Measurements from ENCODE around the gene LFNG. TPM values are rescaled to one million over a fixed set of nuclear protein-coding genes. Genes with fewer than 3 reads are reported as not detected.

The LFNG gene
- total RNA-seq, 5 donors from 2014 or later (not counting 1 experiment from before 2014, with no cell fraction given) = 110 to 198 (median 182) TPM

DNA sequence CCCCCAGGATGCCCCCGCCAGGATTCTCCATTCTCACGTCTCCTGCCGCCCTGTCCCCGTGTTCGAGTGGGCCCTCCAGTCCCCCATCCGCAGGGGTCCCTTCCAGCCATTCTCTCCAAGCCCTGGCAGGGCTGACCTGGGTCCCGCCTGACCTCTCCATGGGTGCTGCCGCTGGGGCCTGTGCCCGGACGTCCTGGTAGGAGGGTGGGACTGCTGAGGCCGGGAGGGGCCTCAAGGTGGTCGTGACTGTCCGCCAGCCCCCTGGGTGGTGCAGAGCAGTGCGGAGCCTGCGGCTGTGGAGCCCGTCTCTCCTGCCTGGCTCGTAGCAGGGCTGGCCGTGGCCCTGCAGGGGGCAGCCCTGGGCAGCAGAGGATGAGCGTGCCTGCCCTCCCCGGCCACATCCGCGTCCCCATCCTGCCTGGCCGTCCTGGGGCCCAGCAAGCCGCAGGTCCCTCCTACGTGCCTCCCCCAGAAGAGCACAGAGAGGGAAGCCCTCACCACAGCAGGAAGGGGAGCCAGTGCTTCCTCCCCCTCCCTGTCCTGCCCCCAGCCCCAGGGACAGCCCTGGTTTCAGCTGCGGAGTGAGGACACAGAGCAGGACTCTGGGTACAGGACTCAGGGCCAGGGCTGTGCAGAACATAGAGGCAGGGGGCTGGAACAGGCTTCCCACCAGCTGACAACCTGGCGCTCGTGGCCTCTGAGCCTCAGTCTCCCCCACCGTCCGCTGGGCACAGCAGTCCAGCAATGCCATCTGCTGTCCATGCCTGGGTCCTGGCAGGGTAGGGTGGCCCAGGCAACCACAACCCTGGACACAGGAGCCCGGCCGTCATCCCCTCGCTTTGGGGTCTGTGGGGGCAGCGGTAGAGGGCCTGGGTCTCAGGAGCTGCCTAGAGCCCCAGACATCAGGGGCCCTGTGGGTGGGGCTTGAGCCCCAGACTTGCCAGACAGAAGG is 41.9 kb upstream of the LFNG start:
- H3K4me3 Mint-ChIP-seq = no peak overlapping the region
- H3K36me3 ChIP-seq (ENCODE audit: control insufficient read depth in 2 of 2, extremely low read depth in 1 of 2, insufficient read depth in 1 of 2, low read length in 1 of 2) = peaks cover 0 to 3% of the 10 kb centered on the region in 2 donors
- no peaks in the 10 kb centered on the region for H3K27me3 Mint-ChIP-seq
- no peaks in the 10 kb centered on the region for H3K9me3 ChIP-seq
- CTCF ChIA-PET = no interaction called here
- no peaks in the 10 kb centered on the region for H3K36me3 Mint-ChIP-seq
- DNase-seq = peak in 33 of 35 experiments; percentile 25 to 76 (median 48)
- H3K9me3 Mint-ChIP-seq = no peaks in the 10 kb centered on the region
- WGBS (ENCODE audit: insufficient coverage) = 30% methylated on average over 33 of the region's 34 CpGs
- POLR2A ChIA-PET = no interaction called here
- peaks cover 2 to 19% of the 10 kb centered on the region in 2 experiments for H3K4me1 ChIP-seq (ENCODE audit: control insufficient read depth in 1 of 2, extremely low read depth in 1 of 2, insufficient read depth in 2 of 2, low read length in 2 of 2)
- no peak overlapping the region for H3K27ac ChIP-seq (ENCODE audit: low read length)
- H3K27me3 ChIP-seq (replicated peaks in 1 of 2; ENCODE audit: control insufficient read depth in 2 of 2, extremely low read depth in 1 of 2, insufficient read depth in 2 of 2, low read length in 1 of 2) = peaks cover 0 to 37% of the 10 kb centered on the region in 2 experiments
- no peak overlapping the region for H3K27ac Mint-ChIP-seq
- peak; percentile 92 to 96 (median 95) for ATAC-seq (replicated peaks in 1 of 4)
- peaks cover 0 to 11% (median 3%) of the 10 kb centered on the region in 3 donors for H3K4me1 Mint-ChIP-seq
- H3K4me3 ChIP-seq (ENCODE audit: control insufficient read depth in 1 of 2, extremely low read depth in 1 of 2, low read length in 1 of 2) = peak overlapping the region; percentile 14 to 17

DNA sequence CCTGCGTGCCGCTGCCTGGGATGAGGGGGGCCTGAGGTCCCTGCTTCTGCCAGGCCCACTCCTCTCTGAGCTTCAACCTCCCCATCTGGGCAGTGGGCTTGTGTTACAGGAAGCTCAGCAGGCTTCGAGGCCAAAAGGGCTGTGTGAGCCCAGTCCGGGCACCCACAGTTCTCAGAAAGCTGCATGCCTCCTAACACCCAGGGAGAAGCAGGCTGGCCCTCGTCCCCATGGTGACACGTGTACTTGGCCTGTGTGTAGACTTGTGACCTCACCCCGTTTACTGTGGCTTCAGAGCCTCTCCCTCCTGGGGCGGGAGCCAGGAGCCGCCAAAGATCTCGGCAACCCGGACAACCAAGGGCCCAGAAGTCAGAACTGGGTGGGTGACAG is 41.2 kb upstream of the LFNG start:
- 77% methylated on average over 9 of the region's 11 CpGs for WGBS (ENCODE audit: insufficient coverage)
- POLR2A ChIA-PET = no interaction called here
- ATAC-seq (replicated peaks in 1 of 4) = no peak
- peaks cover 0 to 11% (median 3%) of the 10 kb centered on the region in 3 donors for H3K4me1 Mint-ChIP-seq
- H3K9me3 ChIP-seq = no peaks in the 10 kb centered on the region
- no peak for DNase-seq
- H3K27ac Mint-ChIP-seq = no peak overlapping the region
- peaks cover 0 to 37% of the 10 kb centered on the region in 2 experiments for H3K27me3 ChIP-seq (replicated peaks in 1 of 2; ENCODE audit: control insufficient read depth in 2 of 2, extremely low read depth in 1 of 2, insufficient read depth in 2 of 2, low read length in 1 of 2)
- H3K4me1 ChIP-seq (ENCODE audit: control insufficient read depth in 1 of 2, extremely low read depth in 1 of 2, insufficient read depth in 2 of 2, low read length in 2 of 2) = peaks cover 2 to 19% of the 10 kb centered on the region in 2 experiments
- H3K4me3 ChIP-seq (ENCODE audit: control insufficient read depth in 1 of 2, extremely low read depth in 1 of 2, low read length in 1 of 2) = no peak overlapping the region
- no peaks in the 10 kb centered on the region for H3K9me3 Mint-ChIP-seq
- CTCF ChIA-PET = no interaction called here
- no peaks in the 10 kb centered on the region for H3K36me3 Mint-ChIP-seq
- H3K36me3 ChIP-seq (ENCODE audit: control insufficient read depth in 2 of 2, extremely low read depth in 1 of 2, insufficient read depth in 1 of 2, low read length in 1 of 2) = peaks cover 0 to 3% of the 10 kb centered on the region in 2 donors
- no peaks in the 10 kb centered on the region for H3K27me3 Mint-ChIP-seq
- no peak overlapping the region for H3K4me3 Mint-ChIP-seq
- H3K27ac ChIP-seq (ENCODE audit: low read length) = no peak overlapping the region

DNA sequence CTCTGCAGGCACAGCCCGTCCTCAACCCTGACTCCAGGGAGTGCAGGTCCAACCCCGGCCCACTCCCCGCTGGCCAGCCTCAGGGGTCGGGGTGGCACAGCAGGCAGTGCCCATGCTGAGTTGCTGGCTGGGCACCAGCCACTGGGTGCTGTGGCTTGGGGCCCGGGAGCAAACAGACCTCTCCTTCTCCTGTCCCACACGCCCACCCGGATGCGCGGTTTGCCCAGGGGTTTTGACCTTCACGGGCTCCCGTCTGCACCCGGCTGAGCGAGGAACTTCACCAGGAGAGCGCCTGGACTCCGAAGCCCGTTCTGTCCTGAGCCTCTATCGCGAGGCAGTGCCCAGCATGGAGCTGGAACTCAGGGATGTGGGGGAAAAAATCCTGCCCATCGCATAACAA is 40.8 kb upstream of the LFNG start:
- H3K9me3 Mint-ChIP-seq = no peaks in the 10 kb centered on the region
- no peak for ATAC-seq (replicated peaks in 1 of 4)
- H3K36me3 ChIP-seq (ENCODE audit: control insufficient read depth in 2 of 2, extremely low read depth in 1 of 2, insufficient read depth in 1 of 2, low read length in 1 of 2) = peaks cover 0 to 3% of the 10 kb centered on the region in 2 donors
- peaks cover 0 to 11% (median 3%) of the 10 kb centered on the region in 3 donors for H3K4me1 Mint-ChIP-seq
- H3K4me3 Mint-ChIP-seq = no peak overlapping the region
- H3K4me3 ChIP-seq (ENCODE audit: control insufficient read depth in 1 of 2, extremely low read depth in 1 of 2, low read length in 1 of 2) = no peak overlapping the region
- CTCF ChIA-PET = no interaction called here
- no peaks in the 10 kb centered on the region for H3K36me3 Mint-ChIP-seq
- no peaks in the 10 kb centered on the region for H3K9me3 ChIP-seq
- peaks cover 0 to 37% of the 10 kb centered on the region in 2 experiments for H3K27me3 ChIP-seq (replicated peaks in 1 of 2; ENCODE audit: control insufficient read depth in 2 of 2, extremely low read depth in 1 of 2, insufficient read depth in 2 of 2, low read length in 1 of 2)
- H3K4me1 ChIP-seq (ENCODE audit: control insufficient read depth in 1 of 2, extremely low read depth in 1 of 2, insufficient read depth in 2 of 2, low read length in 2 of 2) = peaks cover 2 to 19% of the 10 kb centered on the region in 2 experiments
- POLR2A ChIA-PET = no interaction called here
- no peak overlapping the region for H3K27ac Mint-ChIP-seq
- no peaks in the 10 kb centered on the region for H3K27me3 Mint-ChIP-seq
- no peak overlapping the region for H3K27ac ChIP-seq (ENCODE audit: low read length)
- DNase-seq = no peak
- 93% methylated on average over 8 of the region's 19 CpGs for WGBS (ENCODE audit: insufficient coverage)

DNA sequence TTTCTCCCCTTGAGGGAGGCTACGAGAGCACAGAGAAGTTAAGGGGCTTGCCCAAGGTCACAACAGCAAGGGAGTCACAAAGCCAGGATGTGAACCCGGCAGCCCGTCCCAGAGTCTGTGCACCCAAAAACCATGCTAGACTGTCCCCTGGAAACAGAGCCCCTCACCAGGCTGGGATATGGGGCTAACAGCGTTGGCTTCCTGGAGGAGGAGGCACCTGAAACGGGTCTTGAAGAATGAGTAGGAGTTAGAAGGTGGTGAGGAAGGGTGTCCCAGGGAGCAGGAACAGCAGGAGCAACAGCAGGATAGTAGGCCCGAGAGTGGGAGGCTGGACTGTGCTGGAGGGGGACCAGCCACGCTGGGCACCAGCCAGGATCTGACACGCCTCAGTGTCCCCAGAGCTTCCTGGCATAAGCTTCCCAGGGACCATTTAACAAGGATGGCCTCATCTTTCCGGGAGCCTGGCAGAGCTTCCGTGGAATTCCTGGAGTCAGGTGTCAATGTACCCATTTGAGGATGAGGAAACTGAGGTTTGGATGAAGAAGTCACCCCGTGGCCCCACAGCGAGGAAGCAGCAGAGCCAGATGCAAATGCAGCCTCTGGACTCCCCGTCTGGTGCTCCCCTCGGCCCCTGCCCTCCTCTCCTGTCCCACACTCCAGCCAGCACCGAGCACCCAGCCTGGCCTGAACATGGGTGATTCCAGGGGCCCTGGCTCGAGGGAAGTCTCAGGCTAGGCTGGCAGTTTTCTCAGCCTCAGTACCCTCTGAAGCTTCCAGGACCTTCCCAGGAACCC is 40.1 kb upstream of the LFNG start:
- Mint-ChIP-seq H3K36me3 (no peaks in the 10 kb centered on the region), H3K4me3 (no peak overlapping the region), H3K27me3 (no peaks in the 10 kb centered on the region), H3K4me1 (peaks cover 0 to 11% (median 3%) of the 10 kb centered on the region in 3 donors), H3K27ac (no peak overlapping the region), H3K9me3 (no peaks in the 10 kb centered on the region)
- ATAC-seq (replicated peaks in 1 of 4) (no peak), DNase-seq (no peak)
- ChIA-PET POLR2A (no interaction called here), CTCF (no interaction called here)
- Histone ChIP-seq H3K36me3 (ENCODE audit: control insufficient read depth in 2 of 2, extremely low read depth in 1 of 2, insufficient read depth in 1 of 2, low read length in 1 of 2) (peaks cover 0 to 3% of the 10 kb centered on the region in 2 donors), H3K4me1 (ENCODE audit: control insufficient read depth in 1 of 2, extremely low read depth in 1 of 2, insufficient read depth in 2 of 2, low read length in 2 of 2) (peaks cover 2 to 19% of the 10 kb centered on the region in 2 experiments), H3K4me3 (ENCODE audit: control insufficient read depth in 1 of 2, extremely low read depth in 1 of 2, low read length in 1 of 2) (no peak overlapping the region), H3K9me3 (no peaks in the 10 kb centered on the region), H3K27ac (ENCODE audit: low read length) (no peak overlapping the region), H3K27me3 (replicated peaks in 1 of 2; ENCODE audit: control insufficient read depth in 2 of 2, extremely low read depth in 1 of 2, insufficient read depth in 2 of 2, low read length in 1 of 2) (peaks cover 0 to 37% of the 10 kb centered on the region in 2 experiments)
- WGBS (ENCODE audit: insufficient coverage) = 87% methylated on average over 12 of the region's 16 CpGs

DNA sequence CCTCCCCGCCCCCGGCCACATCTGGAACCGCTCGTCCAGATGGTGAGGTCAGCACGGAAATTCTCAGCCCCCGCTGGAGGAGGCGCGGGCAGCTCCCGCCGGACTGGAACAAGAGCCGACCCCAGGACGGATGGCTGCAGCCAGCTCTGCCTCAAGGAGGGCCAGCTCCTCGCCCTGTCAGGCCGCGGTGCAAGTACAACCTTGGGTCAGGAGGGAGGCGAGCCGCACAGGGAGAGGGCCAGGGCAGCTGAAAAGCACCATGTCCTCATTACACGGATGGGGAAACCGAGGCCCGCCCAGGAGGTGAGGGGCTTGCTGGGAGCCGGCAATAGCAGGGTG is 39.5 kb upstream of the LFNG start:
- H3K36me3 ChIP-seq (ENCODE audit: control insufficient read depth in 2 of 2, extremely low read depth in 1 of 2, insufficient read depth in 1 of 2, low read length in 1 of 2) = peaks cover 0 to 3% of the 10 kb centered on the region in 2 donors
- ATAC-seq (replicated peaks in 1 of 4) (no peak), DNase-seq (no peak)
- H3K9me3 ChIP-seq = no peaks in the 10 kb centered on the region
- peaks cover 2 to 19% of the 10 kb centered on the region in 2 experiments for H3K4me1 ChIP-seq (ENCODE audit: control insufficient read depth in 1 of 2, extremely low read depth in 1 of 2, insufficient read depth in 2 of 2, low read length in 2 of 2)
- Mint-ChIP-seq H3K27ac (no peak overlapping the region), H3K9me3 (no peaks in the 10 kb centered on the region), H3K36me3 (no peaks in the 10 kb centered on the region), H3K4me1 (peaks cover 0 to 11% (median 3%) of the 10 kb centered on the region in 3 donors), H3K27me3 (no peaks in the 10 kb centered on the region), H3K4me3 (no peak overlapping the region)
- ChIA-PET POLR2A (no interaction called here), CTCF (no interaction called here)
- 90% methylated on average over 19 of the region's 21 CpGs for WGBS (ENCODE audit: insufficient coverage)
- H3K27me3 ChIP-seq (replicated peaks in 1 of 2; ENCODE audit: control insufficient read depth in 2 of 2, extremely low read depth in 1 of 2, insufficient read depth in 2 of 2, low read length in 1 of 2) = peaks cover 0 to 34% of the 10 kb centered on the region in 2 experiments
- no peak overlapping the region for H3K4me3 ChIP-seq (ENCODE audit: control insufficient read depth in 1 of 2, extremely low read depth in 1 of 2, low read length in 1 of 2)
- H3K27ac ChIP-seq (ENCODE audit: low read length) = no peak overlapping the region

DNA sequence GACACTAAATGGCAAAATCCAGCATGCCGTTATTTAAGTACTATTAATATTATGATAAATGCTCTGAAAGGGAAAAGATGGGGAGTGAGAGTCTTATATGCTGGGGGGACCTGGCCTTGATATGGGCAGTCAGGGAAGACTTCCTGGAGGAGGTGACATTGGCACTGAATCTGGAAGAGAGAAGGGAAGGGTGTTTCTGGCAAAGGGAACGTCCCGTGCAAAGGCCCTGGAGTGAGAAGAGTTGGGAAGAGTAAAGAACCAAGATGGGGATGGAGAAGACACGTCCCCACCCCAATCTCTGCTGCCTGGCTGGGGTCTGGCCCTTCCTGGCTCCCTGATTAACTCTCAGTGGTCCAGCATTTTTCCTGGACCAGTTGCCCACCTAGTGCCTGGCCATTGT is 38.4 kb upstream of the LFNG start:
- ChIA-PET CTCF (no interaction called here), POLR2A (no interaction called here)
- no peaks in the 10 kb centered on the region for H3K27me3 Mint-ChIP-seq
- Histone ChIP-seq H3K27me3 (replicated peaks in 1 of 2; ENCODE audit: control insufficient read depth in 2 of 2, extremely low read depth in 1 of 2, insufficient read depth in 2 of 2, low read length in 1 of 2) (peaks cover 0 to 34% of the 10 kb centered on the region in 2 experiments), H3K36me3 (ENCODE audit: control insufficient read depth in 2 of 2, extremely low read depth in 1 of 2, insufficient read depth in 1 of 2, low read length in 1 of 2) (peaks cover 0 to 3% of the 10 kb centered on the region in 2 donors), H3K27ac (ENCODE audit: low read length) (no peak overlapping the region), H3K4me3 (ENCODE audit: control insufficient read depth in 1 of 2, extremely low read depth in 1 of 2, low read length in 1 of 2) (no peak overlapping the region), H3K4me1 (ENCODE audit: control insufficient read depth in 1 of 2, extremely low read depth in 1 of 2, insufficient read depth in 2 of 2, low read length in 2 of 2) (peaks cover 2 to 19% of the 10 kb centered on the region in 2 experiments), H3K9me3 (no peaks in the 10 kb centered on the region)
- ATAC-seq (replicated peaks in 1 of 4) = no peak
- no peak overlapping the region for H3K4me3 Mint-ChIP-seq
- WGBS (ENCODE audit: insufficient coverage) = no CpG with 5 or more reads among the region's 4 CpGs
- no peak overlapping the region for H3K27ac Mint-ChIP-seq
- H3K9me3 Mint-ChIP-seq = no peaks in the 10 kb centered on the region
- H3K4me1 Mint-ChIP-seq = peaks cover 0 to 11% (median 3%) of the 10 kb centered on the region in 3 donors
- no peaks in the 10 kb centered on the region for H3K36me3 Mint-ChIP-seq
- no peak for DNase-seq
